CD14-positive monocyte (primary cell): ENCODE measurements around the gene ZCCHC10. TPM values are rescaled to one million over a fixed set of nuclear protein-coding genes. Genes with fewer than 3 reads are reported as not detected.

Source experiments
- DNase-seq, 3 donors: peaks; one replicate each; pipeline ENCODE4 v3.0.0-alpha.2; 2011 to 2022
- H2AFZ ChIP-seq: 2 replicates; pipeline ENCODE4 v1.6.0; 2012; ENCODE audit warnings: mild to moderate bottlenecking, low read depth, low read length, inconsistent platforms; ENCODE audit not compliant: insufficient read depth, poor library complexity, severe bottlenecking
- H3K27ac ChIP-seq, 2 donors: 1 replicate in 1 of 2; 2 replicates in 1 of 2; pipeline ENCODE4 v1.5.1; 2012 to 2013; ENCODE audit warnings: low read length in 2 of 2, control low read depth in 1 of 2, inconsistent platforms in 1 of 2, low read depth in 1 of 2, mild to moderate bottlenecking in 1 of 2
- H3K27me3 ChIP-seq, 2 donors: one replicate each; pipeline versions ENCODE4 v1.6.0 to v1.6.1; 2011 to 2013; ENCODE audit warnings: low read length in 2 of 2; ENCODE audit not compliant: control insufficient read depth in 2 of 2, insufficient read depth in 2 of 2
- H3K36me3 ChIP-seq, 2 donors: replicated peaks in 1 of 2; 1 replicate in 1 of 2; 2 replicates in 1 of 2; pipeline versions ENCODE4 v1.5.1 to v1.6.1; 2012 to 2013; ENCODE audit warnings: low read length in 2 of 2, control low read depth in 1 of 2, inconsistent platforms in 1 of 2, mild to moderate bottlenecking in 1 of 2; ENCODE audit not compliant: insufficient read depth in 2 of 2, control insufficient read depth in 1 of 2
- H3K4me1 ChIP-seq, 2 donors: 1 replicate in 1 of 2; 2 replicates in 1 of 2; pipeline versions ENCODE4 v1.5.1 to v1.6.1; 2012 to 2013; ENCODE audit warnings: low read length in 2 of 2, control low read depth in 1 of 2, inconsistent platforms in 1 of 2, mild to moderate bottlenecking in 1 of 2, moderate library complexity in 1 of 2; ENCODE audit not compliant: insufficient read depth in 2 of 2, control insufficient read depth in 1 of 2
- H3K4me2 ChIP-seq: replicated peaks from 2 replicates; pipeline ENCODE3; 2012; ENCODE audit warnings: low read length, moderate library complexity, mild to moderate bottlenecking; ENCODE audit not compliant: poor library complexity, severe bottlenecking; ENCODE audit errors: extremely low read depth
- H3K4me3 ChIP-seq, 3 experiments: fragments of 200-600 bp in 1 of 3; sonication (generic) in 1 of 3; replicated peaks in 1 of 3; 1 replicate in 2 of 3; 2 replicates in 1 of 3; pipeline ENCODE4 v1.5.1; 2011 to 2013; ENCODE audit warnings: low read length in 3 of 3, mild to moderate bottlenecking in 3 of 3, control low read depth in 2 of 3, low read depth in 2 of 3, inconsistent platforms in 1 of 3, moderate library complexity in 1 of 3
- H3K79me2 ChIP-seq: 2 replicates; pipeline ENCODE4 v1.6.0; 2012; ENCODE audit warnings: mild to moderate bottlenecking, control low read depth, inconsistent platforms, low read length, moderate library complexity; ENCODE audit not compliant: insufficient read depth
- H3K9ac ChIP-seq: 2 replicates; pipeline ENCODE4 v1.6.0; 2017; ENCODE audit warnings: low read length, mild to moderate bottlenecking; ENCODE audit not compliant: insufficient read depth, poor library complexity, severe bottlenecking
- H3K9me3 ChIP-seq, 2 donors: replicated peaks in 1 of 2; 1 replicate in 1 of 2; 2 replicates in 1 of 2; pipeline versions ENCODE4 v1.5.1 to v1.6.1; 2012 to 2013; ENCODE audit warnings: low read length in 2 of 2, control low read depth in 1 of 2; ENCODE audit not compliant: control insufficient read depth in 1 of 2, insufficient read depth in 1 of 2
- H4K20me1 ChIP-seq: 2 replicates; pipeline ENCODE4 v1.6.0; 2012; ENCODE audit warnings: mild to moderate bottlenecking, low read length, control low read depth, moderate library complexity; ENCODE audit not compliant: insufficient read depth
- H3K27ac Mint-ChIP-seq, 7 donors: one replicate each; pipeline ENCODE4 v1.8.0; 2020; ENCODE audit warnings: mild to moderate bottlenecking in 7 of 7, mixed read lengths in 7 of 7, moderate library complexity in 6 of 7, inconsistent platforms in 2 of 7
- H3K27me3 Mint-ChIP-seq, 3 donors: one replicate each; pipeline ENCODE4 v1.8.0; 2021 to 2022; ENCODE audit warnings: low read depth in 3 of 3, mild to moderate bottlenecking in 3 of 3, mixed read lengths in 3 of 3, moderate library complexity in 3 of 3, inconsistent platforms in 1 of 3
- H3K36me3 Mint-ChIP-seq, 2 donors: one replicate each; pipeline ENCODE4 v1.8.0; 2020; ENCODE audit warnings: mixed read lengths in 2 of 2, inconsistent platforms in 1 of 2, mild to moderate bottlenecking in 1 of 2
- H3K4me1 Mint-ChIP-seq: one replicate; pipeline ENCODE4 v1.8.0; 2020; ENCODE audit warnings: mild to moderate bottlenecking, mixed read lengths
- H3K4me3 Mint-ChIP-seq, 2 donors: one replicate each; pipeline ENCODE4 v1.8.0; 2020; ENCODE audit warnings: mild to moderate bottlenecking in 2 of 2, mixed read lengths in 2 of 2, moderate library complexity in 1 of 2
- H3K9me3 Mint-ChIP-seq, 7 donors: one replicate each; pipeline ENCODE4 v1.8.0; 2020 to 2022; ENCODE audit warnings: mixed read lengths in 7 of 7, mild to moderate bottlenecking in 6 of 7, moderate library complexity in 6 of 7, inconsistent platforms in 2 of 7
- WGBS: methylation state at CpG from one replicate; pipeline ENCODE4 v1.1.5; 2013; ENCODE audit warnings: missing lambda C conversion rate; ENCODE audit not compliant: insufficient coverage; 5-methylcytosine and 5-hydroxymethylcytosine counted together
- intact Hi-C, 2 donors: fragments of 100-400 bp; cut with micrococcal nuclease; formaldehyde crosslinking; loops; one replicate each; pipeline versions ENCODE4 v1.15.0 to v1.15.1; 2023
- polyA plus RNA-seq, 3 donors: library from polyadenylated mRNA; depleted of rRNA in 1 of 3; unstranded in 2 of 3; stranded (reverse) in 1 of 3; fragments of 300-500 nt in 2 of 3; fragments of >200 nt in 1 of 3; fragmentation: Illumina TruSeq in 2 of 3; gene quantifications; 1 replicate in 2 of 3; 2 replicates in 1 of 3; pipeline ENCODE4 v1.2.3, GENCODE V29; 2012 to 2021
- TF ChIP-seq, protein P1 (sequence below): fragments of 200-600 bp; IDR thresholded peaks from one replicate; pipeline ENCODE4 v1.8.0; 2022; ENCODE audit warnings: antibody characterized with exemption, mild to moderate bottlenecking

Gene ZCCHC10
- polyA plus RNA-seq, 3 donors = 10.7 to 52.7 (median 45.3) TPM

GRCh38 chr5:132953710-132954109, 72.6 kb downstream of the ZCCHC10 start:
- H3K4me1 Mint-ChIP-seq = peaks cover 7% of the 10 kb centered on the region
- Histone ChIP-seq H3K9ac (no peak overlapping the region), H3K27me3 (no peaks in the 10 kb centered on the region), H3K9me3 (no peaks in the 10 kb centered on the region), H3K36me3 (peaks cover 10 to 23% of the 10 kb centered on the region in 2 donors), H4K20me1 (peaks cover 97% of the 10 kb centered on the region), H3K4me1 (no peaks in the 10 kb centered on the region), H3K79me2 (peaks cover 96% of the 10 kb centered on the region), H2AFZ (no peak overlapping the region), H3K27ac (no peak overlapping the region), H3K4me3 (no peak overlapping the region), H3K4me2 (no peak overlapping the region)
- TF ChIP-seq, protein P1, sequence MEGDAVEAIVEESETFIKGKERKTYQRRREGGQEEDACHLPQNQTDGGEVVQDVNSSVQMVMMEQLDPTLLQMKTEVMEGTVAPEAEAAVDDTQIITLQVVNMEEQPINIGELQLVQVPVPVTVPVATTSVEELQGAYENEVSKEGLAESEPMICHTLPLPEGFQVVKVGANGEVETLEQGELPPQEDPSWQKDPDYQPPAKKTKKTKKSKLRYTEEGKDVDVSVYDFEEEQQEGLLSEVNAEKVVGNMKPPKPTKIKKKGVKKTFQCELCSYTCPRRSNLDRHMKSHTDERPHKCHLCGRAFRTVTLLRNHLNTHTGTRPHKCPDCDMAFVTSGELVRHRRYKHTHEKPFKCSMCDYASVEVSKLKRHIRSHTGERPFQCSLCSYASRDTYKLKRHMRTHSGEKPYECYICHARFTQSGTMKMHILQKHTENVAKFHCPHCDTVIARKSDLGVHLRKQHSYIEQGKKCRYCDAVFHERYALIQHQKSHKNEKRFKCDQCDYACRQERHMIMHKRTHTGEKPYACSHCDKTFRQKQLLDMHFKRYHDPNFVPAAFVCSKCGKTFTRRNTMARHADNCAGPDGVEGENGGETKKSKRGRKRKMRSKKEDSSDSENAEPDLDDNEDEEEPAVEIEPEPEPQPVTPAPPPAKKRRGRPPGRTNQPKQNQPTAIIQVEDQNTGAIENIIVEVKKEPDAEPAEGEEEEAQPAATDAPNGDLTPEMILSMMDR = no peak
- H3K27me3 Mint-ChIP-seq = peaks cover 0 to 2% (median 0%) of the 10 kb centered on the region in 3 donors
- no peak overlapping the region for H3K4me3 Mint-ChIP-seq
- peaks cover 18 to 54% of the 10 kb centered on the region in 2 donors for H3K36me3 Mint-ChIP-seq
- intact Hi-C loops = no loop called here
- no peak for DNase-seq
- H3K27ac Mint-ChIP-seq = peak overlapping the region in 1 of 7 donors; percentile 48
- H3K9me3 Mint-ChIP-seq = no peaks in the 10 kb centered on the region
- 89% methylated on average over 6 of the region's 6 CpGs for WGBS

DNA sequence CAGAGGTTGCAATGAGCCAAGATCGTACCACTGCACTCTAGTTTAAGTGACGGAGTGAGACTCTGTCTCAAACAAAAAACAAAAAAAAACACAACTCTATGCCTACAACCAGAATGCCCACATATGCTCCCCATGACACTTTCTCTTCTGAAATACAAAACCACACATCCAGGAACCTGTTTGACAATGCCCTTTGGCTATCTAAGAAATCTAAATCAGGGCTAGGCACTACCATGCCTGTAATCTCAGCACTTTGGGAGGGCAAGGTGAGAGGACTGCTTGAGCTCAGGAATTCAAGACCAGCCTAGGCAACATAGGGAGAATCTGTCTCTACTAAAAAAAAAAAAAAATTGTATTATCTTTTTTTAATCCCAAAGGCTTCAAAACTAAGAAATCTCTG, 73.5 kb downstream of the ZCCHC10 start:
- Histone ChIP-seq H3K4me2 (no peak overlapping the region), H2AFZ (no peak overlapping the region), H3K9me3 (no peaks in the 10 kb centered on the region), H3K27me3 (no peaks in the 10 kb centered on the region), H3K9ac (no peak overlapping the region), H4K20me1 (peaks cover 97% of the 10 kb centered on the region), H3K79me2 (peaks cover 96% of the 10 kb centered on the region), H3K4me3 (no peak overlapping the region), H3K27ac (no peak overlapping the region), H3K36me3 (peaks cover 10 to 29% of the 10 kb centered on the region in 2 donors), H3K4me1 (no peaks in the 10 kb centered on the region)
- Mint-ChIP-seq H3K27ac (peak overlapping the region in 1 of 7 donors; percentile 50), H3K36me3 (peaks cover 17 to 50% of the 10 kb centered on the region in 2 donors), H3K9me3 (no peaks in the 10 kb centered on the region), H3K4me1 (peaks cover 7% of the 10 kb centered on the region), H3K4me3 (no peak overlapping the region), H3K27me3 (peaks cover 0 to 2% (median 0%) of the 10 kb centered on the region in 3 donors)
- 94% methylated on average over 2 of the region's 2 CpGs for WGBS
- TF ChIP-seq, protein P1 = no peak
- intact Hi-C loops = no loop called here
- DNase-seq = no peak
